ENCODE results near the gene MMP14. TPM values are rescaled to one million over a fixed set of nuclear protein-coding genes. Genes with fewer than 3 reads are reported as not detected.
A peak's percentile ranks its signal among the peaks of the same experiment; 100 is the strongest.

MMP14 gene
- total and polyA plus RNA-seq, 2 of the 13 experiments (the other 11 are each of a cell fraction or from before 2014, with no cell fraction given): 5.2 to 9.8 TPM

DNA sequence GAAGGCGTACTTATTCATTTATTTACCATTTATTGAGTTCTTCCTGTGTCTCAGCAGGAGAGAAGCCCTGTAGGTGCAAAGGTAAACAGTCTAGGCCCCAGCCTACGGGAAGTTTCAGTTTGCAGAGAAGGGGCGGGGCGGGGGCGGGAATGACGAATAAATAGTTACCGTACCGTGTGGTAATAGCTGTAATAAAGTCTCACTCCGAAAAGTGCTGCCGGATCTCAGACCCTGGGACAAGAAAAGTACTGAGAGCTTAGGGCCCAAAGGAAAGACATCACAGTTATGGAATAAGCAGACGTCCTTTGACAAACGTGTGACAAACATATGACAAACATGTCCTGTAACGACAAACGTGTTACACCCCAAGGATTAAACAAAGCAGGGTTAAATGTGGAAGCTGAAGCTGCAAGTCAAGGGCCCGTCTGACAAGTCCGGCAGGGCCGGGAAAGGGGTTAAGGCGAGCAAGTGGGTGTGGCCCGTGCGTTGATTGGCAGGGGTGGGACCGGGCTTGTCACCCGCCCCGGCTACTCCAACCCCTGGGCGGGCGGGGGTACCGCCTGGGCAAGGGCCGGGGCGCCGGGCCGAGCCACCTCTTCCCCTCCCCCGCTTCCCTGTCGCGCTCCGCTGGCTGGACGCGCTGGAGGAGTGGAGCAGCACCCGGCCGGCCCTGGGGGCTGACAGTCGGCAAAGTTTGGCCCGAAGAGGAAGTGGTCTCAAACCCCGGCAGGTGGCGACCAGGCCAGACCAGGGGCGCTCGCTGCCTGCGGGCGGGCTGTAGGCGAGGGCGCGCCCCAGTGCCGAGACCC lies 35.0 kb downstream of the MMP14 start, which contains the start of gene LRP10 (continued):
- TF ChIP-seq, protein P1, sequence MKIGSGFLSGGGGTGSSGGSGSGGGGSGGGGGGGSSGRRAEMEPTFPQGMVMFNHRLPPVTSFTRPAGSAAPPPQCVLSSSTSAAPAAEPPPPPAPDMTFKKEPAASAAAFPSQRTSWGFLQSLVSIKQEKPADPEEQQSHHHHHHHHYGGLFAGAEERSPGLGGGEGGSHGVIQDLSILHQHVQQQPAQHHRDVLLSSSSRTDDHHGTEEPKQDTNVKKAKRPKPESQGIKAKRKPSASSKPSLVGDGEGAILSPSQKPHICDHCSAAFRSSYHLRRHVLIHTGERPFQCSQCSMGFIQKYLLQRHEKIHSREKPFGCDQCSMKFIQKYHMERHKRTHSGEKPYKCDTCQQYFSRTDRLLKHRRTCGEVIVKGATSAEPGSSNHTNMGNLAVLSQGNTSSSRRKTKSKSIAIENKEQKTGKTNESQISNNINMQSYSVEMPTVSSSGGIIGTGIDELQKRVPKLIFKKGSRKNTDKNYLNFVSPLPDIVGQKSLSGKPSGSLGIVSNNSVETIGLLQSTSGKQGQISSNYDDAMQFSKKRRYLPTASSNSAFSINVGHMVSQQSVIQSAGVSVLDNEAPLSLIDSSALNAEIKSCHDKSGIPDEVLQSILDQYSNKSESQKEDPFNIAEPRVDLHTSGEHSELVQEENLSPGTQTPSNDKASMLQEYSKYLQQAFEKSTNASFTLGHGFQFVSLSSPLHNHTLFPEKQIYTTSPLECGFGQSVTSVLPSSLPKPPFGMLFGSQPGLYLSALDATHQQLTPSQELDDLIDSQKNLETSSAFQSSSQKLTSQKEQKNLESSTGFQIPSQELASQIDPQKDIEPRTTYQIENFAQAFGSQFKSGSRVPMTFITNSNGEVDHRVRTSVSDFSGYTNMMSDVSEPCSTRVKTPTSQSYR (CRISPR knock-in tag; IDR thresholded peaks at IDR 0.05; ENCODE audit: borderline replicate concordance): peak; percentile 93
- TF ChIP-seq ZNF484 (CRISPR knock-in tag; IDR thresholded peaks at IDR 0.05; ENCODE audit: borderline replicate concordance, low read depth): 0 out of 2 replicates have a peak, but pooled peaks have one; percentile 76
- 0 out of 2 replicates have a peak, but pooled peaks have one; percentile 38 for TF ChIP-seq NFYC (CRISPR knock-in tag; IDR thresholded peaks at IDR 0.05)
- no peak for TF ChIP-seq SRSF9 (IDR thresholded peaks at IDR 0.05; ENCODE audit: borderline replicate concordance, insufficient read depth, low read depth, low read length, poor library complexity, severe bottlenecking)
- TF ChIP-seq MTF1 (CRISPR knock-in tag; IDR thresholded peaks at IDR 0.05): peak; percentile 79; the same call in 1 of the 2 replicates
- TF ChIP-seq, protein P2, sequence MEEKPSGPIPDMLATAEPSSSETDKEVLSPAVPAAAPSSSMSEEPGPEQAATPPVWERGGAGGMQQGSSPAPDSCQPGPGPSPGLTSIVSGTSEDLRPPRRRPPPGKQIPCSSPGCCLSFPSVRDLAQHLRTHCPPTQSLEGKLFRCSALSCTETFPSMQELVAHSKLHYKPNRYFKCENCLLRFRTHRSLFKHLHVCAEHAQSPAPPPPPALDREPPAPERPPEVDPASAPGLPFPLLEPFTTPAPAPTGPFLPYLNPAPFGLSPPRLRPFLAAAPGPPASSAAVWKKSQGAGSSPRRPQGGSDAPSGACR (CRISPR knock-in tag; IDR thresholded peaks at IDR 0.05): peak; percentile 94; the same call in 1 of the 2 replicates
- TF ChIP-seq, protein P3, sequence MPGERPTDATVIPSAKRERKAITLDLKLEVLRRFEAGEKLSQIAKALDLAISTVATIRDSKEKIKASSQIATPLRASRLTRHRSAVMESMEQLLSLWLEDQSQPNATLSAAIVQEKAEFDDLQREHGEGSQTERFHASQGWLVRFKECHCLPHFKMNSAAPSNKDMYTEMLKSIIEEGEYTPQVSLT (CRISPR knock-in tag; IDR thresholded peaks at IDR 0.05; ENCODE audit: borderline replicate concordance, low read depth): peak; percentile 65; the same call in 1 of the 2 replicates
- TF ChIP-seq ZMAT3 (CRISPR knock-in tag; conservative IDR thresholded peaks at IDR 0.05): peak; percentile 89
- TF ChIP-seq MYNN (CRISPR knock-in tag; IDR thresholded peaks at IDR 0.05; ENCODE audit: low read depth): no peak; the same call in 1 of the 2 replicates
- TF ChIP-seq KDM5B (CRISPR knock-in tag; IDR thresholded peaks at IDR 0.05; ENCODE audit: borderline replicate concordance): peak; percentile 99
- peak; percentile 83 for TF ChIP-seq ZNF777 (CRISPR knock-in tag; IDR thresholded peaks at IDR 0.05)
- TF ChIP-seq, protein P4, sequence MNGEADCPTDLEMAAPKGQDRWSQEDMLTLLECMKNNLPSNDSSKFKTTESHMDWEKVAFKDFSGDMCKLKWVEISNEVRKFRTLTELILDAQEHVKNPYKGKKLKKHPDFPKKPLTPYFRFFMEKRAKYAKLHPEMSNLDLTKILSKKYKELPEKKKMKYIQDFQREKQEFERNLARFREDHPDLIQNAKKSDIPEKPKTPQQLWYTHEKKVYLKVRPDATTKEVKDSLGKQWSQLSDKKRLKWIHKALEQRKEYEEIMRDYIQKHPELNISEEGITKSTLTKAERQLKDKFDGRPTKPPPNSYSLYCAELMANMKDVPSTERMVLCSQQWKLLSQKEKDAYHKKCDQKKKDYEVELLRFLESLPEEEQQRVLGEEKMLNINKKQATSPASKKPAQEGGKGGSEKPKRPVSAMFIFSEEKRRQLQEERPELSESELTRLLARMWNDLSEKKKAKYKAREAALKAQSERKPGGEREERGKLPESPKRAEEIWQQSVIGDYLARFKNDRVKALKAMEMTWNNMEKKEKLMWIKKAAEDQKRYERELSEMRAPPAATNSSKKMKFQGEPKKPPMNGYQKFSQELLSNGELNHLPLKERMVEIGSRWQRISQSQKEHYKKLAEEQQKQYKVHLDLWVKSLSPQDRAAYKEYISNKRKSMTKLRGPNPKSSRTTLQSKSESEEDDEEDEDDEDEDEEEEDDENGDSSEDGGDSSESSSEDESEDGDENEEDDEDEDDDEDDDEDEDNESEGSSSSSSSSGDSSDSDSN (CRISPR knock-in tag; IDR thresholded peaks at IDR 0.05): peak; percentile 98
- TF ChIP-seq AKAP8 (CRISPR knock-in tag; IDR thresholded peaks at IDR 0.05): peak; percentile 84
- TF ChIP-seq LCORL (IDR thresholded peaks at IDR 0.05): peak; percentile 38; the same call in 1 of the 2 replicates
- peak; percentile 92 for TF ChIP-seq LCORL (CRISPR knock-in tag; IDR thresholded peaks at IDR 0.05)
- peak; percentile 82 for TF ChIP-seq CREB1 (IDR thresholded peaks at IDR 0.05)
- TF ChIP-seq CREB1 (CRISPR knock-in tag; IDR thresholded peaks at IDR 0.05): no peak; the same call in 1 of the 2 replicates
- peak; percentile 80 for TF ChIP-seq ZNF296 (CRISPR knock-in tag; conservative IDR thresholded peaks at IDR 0.05)
- TF ChIP-seq, protein P5, sequence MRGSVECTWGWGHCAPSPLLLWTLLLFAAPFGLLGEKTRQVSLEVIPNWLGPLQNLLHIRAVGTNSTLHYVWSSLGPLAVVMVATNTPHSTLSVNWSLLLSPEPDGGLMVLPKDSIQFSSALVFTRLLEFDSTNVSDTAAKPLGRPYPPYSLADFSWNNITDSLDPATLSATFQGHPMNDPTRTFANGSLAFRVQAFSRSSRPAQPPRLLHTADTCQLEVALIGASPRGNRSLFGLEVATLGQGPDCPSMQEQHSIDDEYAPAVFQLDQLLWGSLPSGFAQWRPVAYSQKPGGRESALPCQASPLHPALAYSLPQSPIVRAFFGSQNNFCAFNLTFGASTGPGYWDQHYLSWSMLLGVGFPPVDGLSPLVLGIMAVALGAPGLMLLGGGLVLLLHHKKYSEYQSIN (CRISPR knock-in tag; IDR thresholded peaks at IDR 0.05; ENCODE audit: borderline replicate concordance): no peak
- TF ChIP-seq, protein P6, sequence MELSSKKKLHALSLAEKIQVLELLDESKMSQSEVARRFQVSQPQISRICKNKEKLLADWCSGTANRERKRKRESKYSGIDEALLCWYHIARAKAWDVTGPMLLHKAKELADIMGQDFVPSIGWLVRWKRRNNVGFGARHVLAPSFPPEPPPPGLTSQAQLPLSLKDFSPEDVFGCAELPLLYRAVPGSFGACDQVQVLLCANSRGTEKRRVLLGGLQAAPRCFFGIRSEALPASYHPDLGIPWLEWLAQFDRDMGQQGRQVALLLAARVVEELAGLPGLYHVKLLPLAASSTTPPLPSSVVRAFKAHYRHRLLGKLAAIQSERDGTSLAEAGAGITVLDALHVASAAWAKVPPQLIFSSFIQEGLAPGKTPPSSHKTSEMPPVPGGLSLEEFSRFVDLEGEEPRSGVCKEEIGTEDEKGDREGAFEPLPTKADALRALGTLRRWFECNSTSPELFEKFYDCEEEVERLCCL (CRISPR knock-in tag; IDR thresholded peaks at IDR 0.05; ENCODE audit: borderline replicate concordance): peak; percentile 97
